ENCODE data around the gene LUZP2.

The LUZP2 gene

DNA sequence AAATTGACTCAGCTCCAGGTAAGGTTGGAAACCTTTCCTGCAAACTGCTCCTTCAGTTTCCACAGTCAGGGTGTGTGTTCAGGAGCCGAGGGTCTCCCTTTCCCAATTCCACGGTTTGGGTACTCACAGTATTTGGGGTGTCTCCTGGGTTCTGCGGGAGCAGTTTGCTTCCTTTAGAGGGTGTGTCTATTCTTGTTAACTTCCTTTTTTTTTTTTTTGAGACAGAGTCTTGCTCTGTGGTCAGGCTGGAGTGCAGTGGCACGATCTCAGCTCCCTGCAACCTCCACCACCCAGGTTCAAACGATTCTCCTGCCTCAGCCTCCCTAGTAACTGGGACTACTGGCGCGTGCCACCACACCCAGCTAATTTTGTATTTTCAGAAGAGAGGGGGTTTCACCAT is 251.4 kb downstream of the LUZP2 start:
- H3K4me1 Mint-ChIP-seq: peaks cover 7% of the 10 kb centered on the region

DNA sequence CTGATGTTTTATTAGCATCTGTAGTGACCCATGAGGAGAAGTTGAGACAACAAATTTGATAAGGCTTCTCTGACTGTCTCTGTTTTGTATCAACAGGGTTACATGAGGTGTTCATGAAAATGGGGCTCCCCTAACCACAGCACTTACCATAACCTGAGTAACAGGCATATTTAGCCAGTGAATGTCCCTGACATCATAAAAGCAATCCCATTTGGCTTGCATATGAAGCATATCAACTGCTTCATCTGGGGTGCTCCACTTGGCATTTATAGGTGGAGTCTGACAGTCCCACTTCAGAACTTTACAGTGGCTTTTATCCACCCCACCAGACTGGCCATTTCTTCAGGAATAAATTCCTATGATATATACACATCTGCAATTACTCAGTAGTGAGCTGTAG is 257.6 kb downstream of the LUZP2 start:
- TF ChIP-seq, protein P1, sequence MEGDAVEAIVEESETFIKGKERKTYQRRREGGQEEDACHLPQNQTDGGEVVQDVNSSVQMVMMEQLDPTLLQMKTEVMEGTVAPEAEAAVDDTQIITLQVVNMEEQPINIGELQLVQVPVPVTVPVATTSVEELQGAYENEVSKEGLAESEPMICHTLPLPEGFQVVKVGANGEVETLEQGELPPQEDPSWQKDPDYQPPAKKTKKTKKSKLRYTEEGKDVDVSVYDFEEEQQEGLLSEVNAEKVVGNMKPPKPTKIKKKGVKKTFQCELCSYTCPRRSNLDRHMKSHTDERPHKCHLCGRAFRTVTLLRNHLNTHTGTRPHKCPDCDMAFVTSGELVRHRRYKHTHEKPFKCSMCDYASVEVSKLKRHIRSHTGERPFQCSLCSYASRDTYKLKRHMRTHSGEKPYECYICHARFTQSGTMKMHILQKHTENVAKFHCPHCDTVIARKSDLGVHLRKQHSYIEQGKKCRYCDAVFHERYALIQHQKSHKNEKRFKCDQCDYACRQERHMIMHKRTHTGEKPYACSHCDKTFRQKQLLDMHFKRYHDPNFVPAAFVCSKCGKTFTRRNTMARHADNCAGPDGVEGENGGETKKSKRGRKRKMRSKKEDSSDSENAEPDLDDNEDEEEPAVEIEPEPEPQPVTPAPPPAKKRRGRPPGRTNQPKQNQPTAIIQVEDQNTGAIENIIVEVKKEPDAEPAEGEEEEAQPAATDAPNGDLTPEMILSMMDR (IDR thresholded peaks at IDR 0.05; ENCODE audit: unreplicated experiment in 3 of 3): no peak
- Mint-ChIP-seq H3K4me3 (no peak overlapping the region), H3K36me3 (ENCODE audit: low read depth) (no peaks in the 10 kb centered on the region), H3K27me3 (ENCODE audit: low read depth) (no peaks in the 10 kb centered on the region), H3K27ac (no peak overlapping the region), H3K4me1 (no peaks in the 10 kb centered on the region), H3K9me3 (no peaks in the 10 kb centered on the region)

More for the DNA sequence above, 251.4 kb downstream of the LUZP2 start:
- Mint-ChIP-seq H3K9me3 (peaks cover 5% of the 10 kb centered on the region), H3K4me3 (no peak overlapping the region), H3K27me3 (ENCODE audit: low read depth) (peaks cover 4% of the 10 kb centered on the region), H3K36me3 (ENCODE audit: low read depth) (no peaks in the 10 kb centered on the region), H3K27ac (no peak overlapping the region)
- TF ChIP-seq, protein P1 (IDR thresholded peaks at IDR 0.05; ENCODE audit: unreplicated experiment in 3 of 3): no peak

DNA sequence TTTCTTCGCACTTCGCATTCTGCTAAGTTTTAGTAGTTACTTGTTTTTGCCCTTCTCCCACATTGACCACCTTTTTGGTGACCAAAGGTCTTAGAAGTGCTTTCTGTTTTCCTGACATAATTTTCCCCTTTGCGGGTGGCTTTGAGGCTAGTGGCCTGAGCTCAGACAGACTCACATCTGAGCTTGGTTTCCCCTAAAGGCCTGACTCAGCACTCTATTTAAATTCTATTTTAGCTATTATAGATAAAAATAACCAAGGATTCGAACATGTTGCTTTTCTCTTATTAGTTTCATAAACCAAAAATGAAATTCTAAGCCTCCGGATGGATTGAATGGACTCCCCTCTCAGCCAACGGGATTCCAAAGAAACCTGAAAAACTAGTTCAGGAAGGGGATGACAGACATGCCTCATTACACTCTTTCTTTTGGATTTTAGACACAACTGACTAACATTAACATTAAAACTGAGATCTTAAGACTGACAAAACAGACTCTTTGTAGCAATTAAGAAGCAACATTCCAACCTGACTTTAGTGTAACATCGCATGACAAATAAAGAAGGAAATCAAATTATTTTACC is 258.5 kb downstream of the LUZP2 start:
- H3K27me3 Mint-ChIP-seq (ENCODE audit: low read depth): no peaks in the 10 kb centered on the region
- no peaks in the 10 kb centered on the region for H3K4me1 Mint-ChIP-seq
- H3K9me3 Mint-ChIP-seq: no peaks in the 10 kb centered on the region
- H3K4me3 Mint-ChIP-seq: no peak overlapping the region
- H3K36me3 Mint-ChIP-seq (ENCODE audit: low read depth): no peaks in the 10 kb centered on the region
- TF ChIP-seq, protein P1 (IDR thresholded peaks at IDR 0.05; ENCODE audit: unreplicated experiment in 3 of 3): no peak
- peak overlapping the region in 1 of 3 experiments; percentile 54 for H3K27ac Mint-ChIP-seq

DNA sequence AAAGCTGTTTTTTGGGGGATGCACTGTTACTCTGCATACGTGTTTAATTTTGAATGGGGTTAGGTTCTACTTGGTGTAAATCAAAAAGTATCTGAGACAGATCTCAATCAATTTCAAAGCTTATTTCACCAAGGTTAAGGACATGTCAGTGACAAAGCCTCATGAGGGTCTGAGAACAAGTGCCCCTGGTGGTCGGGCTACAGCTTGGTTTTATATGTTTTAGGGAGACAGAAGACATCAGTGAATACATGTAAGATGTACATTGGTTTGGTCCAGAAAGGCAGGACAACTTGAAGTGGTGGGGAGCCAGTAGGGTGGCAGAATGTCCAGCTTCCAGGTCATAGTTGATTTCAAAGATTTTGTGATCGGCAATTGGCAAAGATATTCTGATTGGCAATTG is 262.9 kb downstream of the LUZP2 start:
- Mint-ChIP-seq H3K27me3 (ENCODE audit: low read depth) (no peaks in the 10 kb centered on the region), H3K9me3 (no peaks in the 10 kb centered on the region), H3K4me1 (no peaks in the 10 kb centered on the region), H3K4me3 (no peak overlapping the region), H3K27ac (no peak overlapping the region), H3K36me3 (ENCODE audit: low read depth) (no peaks in the 10 kb centered on the region)
- TF ChIP-seq, protein P1 (IDR thresholded peaks at IDR 0.05; ENCODE audit: unreplicated experiment in 3 of 3): no peak

DNA sequence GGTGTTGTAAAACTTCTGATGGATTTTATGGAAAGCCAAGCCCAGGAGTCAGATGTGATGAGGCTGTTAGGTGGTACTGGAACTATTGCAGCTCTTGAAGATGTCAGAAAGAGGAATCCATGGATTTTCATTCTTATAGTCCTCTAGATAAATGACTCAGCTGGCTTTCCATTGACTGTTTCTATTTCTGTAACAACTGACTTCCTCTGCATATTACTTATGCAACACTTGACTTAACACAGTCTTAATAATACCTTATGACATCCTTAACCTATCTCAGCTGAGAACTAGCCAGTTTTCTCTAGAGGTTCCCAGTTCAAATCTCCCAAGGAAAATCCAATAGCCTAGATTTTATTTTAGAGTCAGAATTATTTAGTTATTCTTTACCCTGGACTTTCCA is 263.8 kb downstream of the LUZP2 start:
- TF ChIP-seq, protein P1 (IDR thresholded peaks at IDR 0.05; ENCODE audit: unreplicated experiment in 3 of 3): no peak
- Mint-ChIP-seq H3K4me3 (no peak overlapping the region), H3K27me3 (ENCODE audit: low read depth) (no peaks in the 10 kb centered on the region), H3K36me3 (ENCODE audit: low read depth) (no peaks in the 10 kb centered on the region), H3K4me1 (no peaks in the 10 kb centered on the region), H3K9me3 (no peaks in the 10 kb centered on the region), H3K27ac (no peak overlapping the region)

DNA sequence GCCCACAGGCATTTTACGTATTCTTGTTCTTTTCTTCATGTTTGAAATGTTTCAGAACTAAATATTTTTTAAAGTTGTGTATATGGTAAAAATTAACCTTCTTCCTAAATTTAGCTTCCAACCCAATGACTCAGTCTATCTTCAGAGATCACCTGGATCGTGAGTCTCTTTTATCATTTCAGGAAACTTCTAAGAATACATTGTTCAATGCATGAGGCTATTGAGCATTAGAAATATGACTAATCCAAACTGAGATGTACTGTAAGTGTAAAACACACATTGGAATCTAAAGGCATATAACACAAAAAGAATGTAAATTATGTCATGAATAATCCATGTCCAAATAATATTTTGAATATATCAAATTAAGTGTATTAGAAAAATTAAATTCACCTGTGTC is 265.2 kb downstream of the LUZP2 start:
- H3K27me3 Mint-ChIP-seq (ENCODE audit: low read depth): no peaks in the 10 kb centered on the region
- no peaks in the 10 kb centered on the region for H3K4me1 Mint-ChIP-seq
- H3K9me3 Mint-ChIP-seq: no peaks in the 10 kb centered on the region
- no peak overlapping the region for H3K4me3 Mint-ChIP-seq
- TF ChIP-seq, protein P1 (IDR thresholded peaks at IDR 0.05; ENCODE audit: unreplicated experiment in 3 of 3): no peak
- H3K27ac Mint-ChIP-seq: no peak overlapping the region
- H3K36me3 Mint-ChIP-seq (ENCODE audit: low read depth): no peaks in the 10 kb centered on the region
